Liver (tissue), 3 donors: ENCODE measurements around the gene TKTL1.

ENCODE experiments used
- MAX ChIP-seq: IDR thresholded peaks from 2 replicates; pipeline ENCODE4 v1.6.1; 2016; ENCODE audit warnings: antibody characterized with exemption
- RXRA ChIP-seq, 2 donors: IDR thresholded peaks; 2 replicates each; pipeline ENCODE4 v1.6.1; 2017 to 2018; ENCODE audit warnings: antibody characterized with exemption in 2 of 2, mild to moderate bottlenecking in 1 of 2
- YY1 ChIP-seq: IDR thresholded peaks from 2 replicates; pipeline ENCODE4 v1.6.1; 2016; ENCODE audit warnings: antibody characterized with exemption, mild to moderate bottlenecking
- TF ChIP-seq, protein P1 (sequence below): IDR thresholded peaks from 2 replicates; pipeline ENCODE4 v1.6.1; 2016; ENCODE audit warnings: antibody characterized with exemption, mild to moderate bottlenecking
- TF ChIP-seq, protein P2 (sequence below): fragments of 150-350 bp; IDR thresholded peaks from 2 replicates; pipeline ENCODE4 v1.5.1; 2017; ENCODE audit warnings: improper control_type of control experiment, low read depth, low read length; ENCODE audit not compliant: missing input control
- TF ChIP-seq, protein P3 (sequence below): IDR thresholded peaks from 2 replicates; pipeline ENCODE4 v1.6.1; 2016; ENCODE audit warnings: antibody characterized with exemption
- donor health status: healthy.
- donor health status: healthy.

DNA sequence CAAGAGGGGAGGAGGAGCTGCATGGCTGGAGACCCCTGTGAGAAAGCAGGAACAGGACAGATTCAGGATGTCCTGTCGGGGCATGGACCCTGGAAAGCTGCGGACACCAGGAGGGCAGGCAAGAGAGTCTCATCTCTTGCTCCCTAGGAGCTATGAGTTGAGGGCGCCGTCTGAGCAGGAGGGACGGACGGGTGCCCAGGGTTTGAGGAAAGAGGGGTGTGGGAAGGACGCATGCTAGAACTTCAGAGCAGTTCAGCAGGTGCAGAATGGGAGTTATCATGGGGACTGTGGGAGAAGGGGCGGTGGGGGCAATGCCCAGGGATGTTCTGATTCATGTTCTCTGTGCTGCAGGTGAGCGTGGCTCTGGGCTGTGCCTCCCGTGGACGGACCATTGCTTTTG lies 24.8 kb downstream of the TKTL1 start:
- TF ChIP-seq, protein P1, sequence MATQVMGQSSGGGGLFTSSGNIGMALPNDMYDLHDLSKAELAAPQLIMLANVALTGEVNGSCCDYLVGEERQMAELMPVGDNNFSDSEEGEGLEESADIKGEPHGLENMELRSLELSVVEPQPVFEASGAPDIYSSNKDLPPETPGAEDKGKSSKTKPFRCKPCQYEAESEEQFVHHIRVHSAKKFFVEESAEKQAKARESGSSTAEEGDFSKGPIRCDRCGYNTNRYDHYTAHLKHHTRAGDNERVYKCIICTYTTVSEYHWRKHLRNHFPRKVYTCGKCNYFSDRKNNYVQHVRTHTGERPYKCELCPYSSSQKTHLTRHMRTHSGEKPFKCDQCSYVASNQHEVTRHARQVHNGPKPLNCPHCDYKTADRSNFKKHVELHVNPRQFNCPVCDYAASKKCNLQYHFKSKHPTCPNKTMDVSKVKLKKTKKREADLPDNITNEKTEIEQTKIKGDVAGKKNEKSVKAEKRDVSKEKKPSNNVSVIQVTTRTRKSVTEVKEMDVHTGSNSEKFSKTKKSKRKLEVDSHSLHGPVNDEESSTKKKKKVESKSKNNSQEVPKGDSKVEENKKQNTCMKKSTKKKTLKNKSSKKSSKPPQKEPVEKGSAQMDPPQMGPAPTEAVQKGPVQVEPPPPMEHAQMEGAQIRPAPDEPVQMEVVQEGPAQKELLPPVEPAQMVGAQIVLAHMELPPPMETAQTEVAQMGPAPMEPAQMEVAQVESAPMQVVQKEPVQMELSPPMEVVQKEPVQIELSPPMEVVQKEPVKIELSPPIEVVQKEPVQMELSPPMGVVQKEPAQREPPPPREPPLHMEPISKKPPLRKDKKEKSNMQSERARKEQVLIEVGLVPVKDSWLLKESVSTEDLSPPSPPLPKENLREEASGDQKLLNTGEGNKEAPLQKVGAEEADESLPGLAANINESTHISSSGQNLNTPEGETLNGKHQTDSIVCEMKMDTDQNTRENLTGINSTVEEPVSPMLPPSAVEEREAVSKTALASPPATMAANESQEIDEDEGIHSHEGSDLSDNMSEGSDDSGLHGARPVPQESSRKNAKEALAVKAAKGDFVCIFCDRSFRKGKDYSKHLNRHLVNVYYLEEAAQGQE = no peak
- TF ChIP-seq, protein P2, sequence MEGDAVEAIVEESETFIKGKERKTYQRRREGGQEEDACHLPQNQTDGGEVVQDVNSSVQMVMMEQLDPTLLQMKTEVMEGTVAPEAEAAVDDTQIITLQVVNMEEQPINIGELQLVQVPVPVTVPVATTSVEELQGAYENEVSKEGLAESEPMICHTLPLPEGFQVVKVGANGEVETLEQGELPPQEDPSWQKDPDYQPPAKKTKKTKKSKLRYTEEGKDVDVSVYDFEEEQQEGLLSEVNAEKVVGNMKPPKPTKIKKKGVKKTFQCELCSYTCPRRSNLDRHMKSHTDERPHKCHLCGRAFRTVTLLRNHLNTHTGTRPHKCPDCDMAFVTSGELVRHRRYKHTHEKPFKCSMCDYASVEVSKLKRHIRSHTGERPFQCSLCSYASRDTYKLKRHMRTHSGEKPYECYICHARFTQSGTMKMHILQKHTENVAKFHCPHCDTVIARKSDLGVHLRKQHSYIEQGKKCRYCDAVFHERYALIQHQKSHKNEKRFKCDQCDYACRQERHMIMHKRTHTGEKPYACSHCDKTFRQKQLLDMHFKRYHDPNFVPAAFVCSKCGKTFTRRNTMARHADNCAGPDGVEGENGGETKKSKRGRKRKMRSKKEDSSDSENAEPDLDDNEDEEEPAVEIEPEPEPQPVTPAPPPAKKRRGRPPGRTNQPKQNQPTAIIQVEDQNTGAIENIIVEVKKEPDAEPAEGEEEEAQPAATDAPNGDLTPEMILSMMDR = no peak
- no peak for TF ChIP-seq RXRA (IDR thresholded peaks at IDR 0.05)
- TF ChIP-seq, protein P3, sequence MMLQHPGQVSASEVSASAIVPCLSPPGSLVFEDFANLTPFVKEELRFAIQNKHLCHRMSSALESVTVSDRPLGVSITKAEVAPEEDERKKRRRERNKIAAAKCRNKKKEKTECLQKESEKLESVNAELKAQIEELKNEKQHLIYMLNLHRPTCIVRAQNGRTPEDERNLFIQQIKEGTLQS = no peak
- no peak for TF ChIP-seq YY1
- TF ChIP-seq MAX = no peak
